DOHH2 (cell line): ENCODE data around the gene NPIPA5.
"Not testable (repeated sequence)": the region's sequence is repeated elsewhere in the genome, so short reads cannot be mapped to it uniquely, and the experiment has no call there.

ENCODE experiments used
- H3F3A ChIP-seq: fragments of 200-600 bp; sonication (generic), shearing (Covaris generic); 2 replicates; pipeline ENCODE4 v1.6.0; 2016; ENCODE audit warnings: antibody characterized with exemption, mild to moderate bottlenecking; ENCODE audit not compliant: control insufficient read depth, insufficient read depth
- H3K27ac ChIP-seq: fragments of 200-600 bp; sonication (generic); 2 replicates; pipeline ENCODE4 v1.5.1; 2014; ENCODE audit warnings: low read depth, mild to moderate bottlenecking, low read length, moderate library complexity
- H3K27me3 ChIP-seq: fragments of 200-600 bp; sonication (generic); 2 replicates; pipeline ENCODE4 v1.6.1; 2014; ENCODE audit warnings: mild to moderate bottlenecking, low read length, mixed read lengths; ENCODE audit not compliant: control insufficient read depth
- H3K36me3 ChIP-seq: fragments of 200-600 bp; sonication (generic); 2 replicates; pipeline ENCODE4 v1.6.1; 2014; ENCODE audit warnings: mild to moderate bottlenecking, low read length, moderate library complexity, mixed read lengths; ENCODE audit not compliant: control insufficient read depth
- H3K4me1 ChIP-seq: fragments of 200-600 bp; sonication (generic); 2 replicates; pipeline ENCODE4 v1.6.1; 2014; ENCODE audit warnings: mild to moderate bottlenecking, low read length, mixed read lengths; ENCODE audit not compliant: control insufficient read depth
- H3K4me2 ChIP-seq: fragments of 200-600 bp; sonication (generic); 2 replicates; pipeline ENCODE4 v1.6.0; 2014; ENCODE audit warnings: mild to moderate bottlenecking, low read length, moderate library complexity
- H3K4me3 ChIP-seq: fragments of 200-600 bp; sonication (generic); 2 replicates; pipeline ENCODE4 v1.5.1; 2014; ENCODE audit warnings: mild to moderate bottlenecking, low read length, mixed read lengths
- H3K79me2 ChIP-seq: fragments of 200-600 bp; sonication (generic); 2 replicates; pipeline ENCODE4 v1.6.1; 2014; ENCODE audit warnings: mild to moderate bottlenecking, low read length, mixed read lengths; ENCODE audit not compliant: control insufficient read depth
- H3K9me2 ChIP-seq: fragments of 200-600 bp; sonication (generic); replicated peaks from 2 replicates; pipeline ENCODE4 v1.6.1; 2014; ENCODE audit warnings: mild to moderate bottlenecking, low read length, mixed read lengths; ENCODE audit not compliant: control insufficient read depth
- H3K9me3 ChIP-seq: fragments of 200-600 bp; sonication (generic); 2 replicates; pipeline ENCODE4 v1.6.1; 2014; ENCODE audit warnings: antibody characterized with exemption, low read length, mixed read lengths; ENCODE audit not compliant: control insufficient read depth, insufficient read depth
- H4K20me1 ChIP-seq: fragments of 200-600 bp; sonication (generic); 2 replicates; pipeline ENCODE4 v1.6.0; 2014; ENCODE audit warnings: low read depth, mild to moderate bottlenecking, antibody characterized with exemption, low read length, moderate library complexity; ENCODE audit not compliant: control insufficient read depth, insufficient read depth
- EZH2phosphoT487 ChIP-seq: fragments of 200-600 bp; sonication (generic); IDR thresholded peaks from 2 replicates; pipeline ENCODE4 v1.6.1; 2017; ENCODE audit warnings: borderline replicate concordance, mild to moderate bottlenecking, antibody characterized with exemption, low read length, moderate library complexity, mixed read lengths
- TF ChIP-seq, protein P1 (sequence below): fragments of 200-600 bp; sonication (generic); IDR thresholded peaks from one replicate; pipeline ENCODE4 v1.5.1; 2014; ENCODE audit warnings: antibody characterized with exemption, mild to moderate bottlenecking, low read depth, low read length; ENCODE audit not compliant: poor library complexity, severe bottlenecking

NPIPA5 gene

DNA sequence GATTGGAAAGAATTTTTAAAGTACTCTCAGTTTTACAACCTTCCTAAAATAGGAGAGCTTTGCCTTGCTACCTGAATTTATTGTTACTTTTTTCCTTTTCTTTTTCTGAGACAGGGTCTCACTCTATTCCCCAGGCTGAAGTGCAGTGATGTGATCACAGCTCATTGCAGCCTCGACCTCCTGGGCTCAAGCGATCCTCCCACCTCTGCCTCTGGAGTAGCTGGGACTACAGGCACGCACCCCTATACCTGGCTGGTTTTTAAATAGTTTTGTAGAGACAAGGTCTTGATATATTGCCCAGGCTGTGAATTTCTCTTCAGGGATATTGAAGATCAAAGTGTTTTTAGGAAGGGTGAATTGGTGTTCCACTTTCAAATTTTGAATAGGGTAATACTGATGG lies 21.2 kb upstream of the NPIPA5 start:
- no peaks in the 10 kb centered on the region for H3F3A ChIP-seq
- H3K4me1 ChIP-seq: peaks cover 12% of the 10 kb centered on the region
- no peaks in the 10 kb centered on the region for H3K79me2 ChIP-seq
- H3K27me3 ChIP-seq: no peaks in the 10 kb centered on the region
- no peaks in the 10 kb centered on the region for H4K20me1 ChIP-seq
- no peak overlapping the region for H3K4me3 ChIP-seq
- H3K9me2 ChIP-seq: no peaks in the 10 kb centered on the region
- no peaks in the 10 kb centered on the region for H3K9me3 ChIP-seq
- H3K4me2 ChIP-seq: no peak overlapping the region
- H3K27ac ChIP-seq: no peak overlapping the region
- TF ChIP-seq, protein P1, sequence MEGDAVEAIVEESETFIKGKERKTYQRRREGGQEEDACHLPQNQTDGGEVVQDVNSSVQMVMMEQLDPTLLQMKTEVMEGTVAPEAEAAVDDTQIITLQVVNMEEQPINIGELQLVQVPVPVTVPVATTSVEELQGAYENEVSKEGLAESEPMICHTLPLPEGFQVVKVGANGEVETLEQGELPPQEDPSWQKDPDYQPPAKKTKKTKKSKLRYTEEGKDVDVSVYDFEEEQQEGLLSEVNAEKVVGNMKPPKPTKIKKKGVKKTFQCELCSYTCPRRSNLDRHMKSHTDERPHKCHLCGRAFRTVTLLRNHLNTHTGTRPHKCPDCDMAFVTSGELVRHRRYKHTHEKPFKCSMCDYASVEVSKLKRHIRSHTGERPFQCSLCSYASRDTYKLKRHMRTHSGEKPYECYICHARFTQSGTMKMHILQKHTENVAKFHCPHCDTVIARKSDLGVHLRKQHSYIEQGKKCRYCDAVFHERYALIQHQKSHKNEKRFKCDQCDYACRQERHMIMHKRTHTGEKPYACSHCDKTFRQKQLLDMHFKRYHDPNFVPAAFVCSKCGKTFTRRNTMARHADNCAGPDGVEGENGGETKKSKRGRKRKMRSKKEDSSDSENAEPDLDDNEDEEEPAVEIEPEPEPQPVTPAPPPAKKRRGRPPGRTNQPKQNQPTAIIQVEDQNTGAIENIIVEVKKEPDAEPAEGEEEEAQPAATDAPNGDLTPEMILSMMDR: no peak
- TF ChIP-seq EZH2phosphoT487: no peak
- H3K36me3 ChIP-seq: no peaks in the 10 kb centered on the region

DNA sequence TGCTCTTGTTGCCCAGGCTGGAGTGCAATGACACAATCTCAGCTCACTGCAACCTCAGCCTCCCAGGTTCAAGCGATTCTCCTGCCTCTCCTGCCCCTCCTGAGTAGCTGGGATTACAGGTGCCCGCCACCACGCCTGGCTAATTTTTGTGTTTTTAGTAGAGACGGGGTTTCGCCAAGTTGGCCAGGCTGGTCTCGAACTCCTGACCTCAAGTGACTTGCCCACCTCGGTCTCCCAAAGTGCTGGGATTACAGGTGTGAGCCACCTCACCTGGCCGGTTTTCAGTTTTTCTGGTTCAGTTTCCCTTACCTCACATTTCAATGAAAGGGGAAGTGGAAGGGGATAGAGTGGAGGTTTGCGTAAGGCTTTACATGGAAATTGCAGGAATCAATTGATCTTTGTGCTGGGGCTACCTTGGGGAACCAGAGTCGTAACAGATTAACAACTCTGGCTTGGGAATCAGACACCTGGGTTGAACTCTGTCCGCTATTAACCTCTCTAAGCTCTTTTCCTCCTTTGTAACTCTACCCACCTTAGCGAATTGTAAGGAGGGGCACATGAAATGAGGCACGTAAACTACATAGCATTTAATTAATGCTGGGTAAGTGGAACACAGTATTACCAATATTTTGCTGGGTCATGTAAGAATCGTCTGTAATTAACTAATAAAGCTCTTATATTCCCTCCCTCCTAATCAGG lies 20.7 kb upstream of the NPIPA5 start:
- no peak overlapping the region for H3K4me2 ChIP-seq
- no peaks in the 10 kb centered on the region for H3F3A ChIP-seq
- peaks cover 7% of the 10 kb centered on the region for H3K4me1 ChIP-seq
- H3K27ac ChIP-seq: no peak overlapping the region
- H3K9me2 ChIP-seq: no peaks in the 10 kb centered on the region
- H3K36me3 ChIP-seq: no peaks in the 10 kb centered on the region
- H4K20me1 ChIP-seq: no peaks in the 10 kb centered on the region
- H3K4me3 ChIP-seq: no peak overlapping the region
- H3K27me3 ChIP-seq: no peaks in the 10 kb centered on the region
- no peaks in the 10 kb centered on the region for H3K9me3 ChIP-seq
- TF ChIP-seq, protein P1: no peak
- TF ChIP-seq EZH2phosphoT487: no peak
- no peaks in the 10 kb centered on the region for H3K79me2 ChIP-seq

- Histone ChIP-seq H3F3A (no peaks in the 10 kb centered on the region), H3K4me2 (no peak overlapping the region), H3K4me1 (no peaks in the 10 kb centered on the region), H3K9me2 (no peaks in the 10 kb centered on the region), H3K4me3 (no peak overlapping the region), H3K9me3 (no peaks in the 10 kb centered on the region), H3K27me3 (no peaks in the 10 kb centered on the region), H4K20me1 (no peaks in the 10 kb centered on the region), H3K79me2 (no peaks in the 10 kb centered on the region), H3K36me3 (no peaks in the 10 kb centered on the region), H3K27ac (no peak overlapping the region)
- TF ChIP-seq, protein P1: no peak
- TF ChIP-seq EZH2phosphoT487: no peak
These were observed 19.0 kb upstream of the NPIPA5 start for GRCh38 chr16:15396948-15397594.

- not testable (repeated sequence) for H3K4me3 ChIP-seq, H3K79me2 ChIP-seq, H3K4me2 ChIP-seq, H3K9me2 ChIP-seq, H3K27ac ChIP-seq, H3K9me3 ChIP-seq, H3F3A ChIP-seq, H3K27me3 ChIP-seq, H3K36me3 ChIP-seq, H3K4me1 ChIP-seq, H4K20me1 ChIP-seq
These were observed 18.4 kb upstream of the NPIPA5 start for GRCh38 chr16:15396509-15396829.

- not testable (repeated sequence) for H3K79me2 ChIP-seq, H3K4me3 ChIP-seq, H4K20me1 ChIP-seq, H3K36me3 ChIP-seq, H3K9me2 ChIP-seq, H3F3A ChIP-seq, H3K27me3 ChIP-seq, H3K4me1 ChIP-seq, H3K4me2 ChIP-seq, H3K27ac ChIP-seq, H3K9me3 ChIP-seq
These were observed 17.8 kb upstream of the NPIPA5 start, which contains the start of gene MPV17L for GRCh38 chr16:15395631-15396508. TSS of gene MPV17L (plus strand) at chr16:15395754. CDS start at chr16:15395898, 144 bp downstream.
